ENCODE measurements around the gene DPP7.
"Not testable (repeated sequence)": the region's sequence is repeated elsewhere in the genome, so short reads cannot be mapped to it uniquely, and the experiment has no call there.

DPP7 gene

GRCh38 chr9:137065336-137065967 is 49.1 kb downstream of the DPP7 start:
- no peak overlapping the region for H3K4me3 ChIP-seq (ENCODE audit: low read length)
- no peak for DNase-seq (ENCODE audit: low read depth, low spot score)

- no peak for DNase-seq (ENCODE audit: low read depth, low spot score)
- no peak overlapping the region for H3K4me3 ChIP-seq (ENCODE audit: low read length)
Measured at GRCh38 chr9:137064880-137065164, 49.7 kb downstream of the DPP7 start.

DNA sequence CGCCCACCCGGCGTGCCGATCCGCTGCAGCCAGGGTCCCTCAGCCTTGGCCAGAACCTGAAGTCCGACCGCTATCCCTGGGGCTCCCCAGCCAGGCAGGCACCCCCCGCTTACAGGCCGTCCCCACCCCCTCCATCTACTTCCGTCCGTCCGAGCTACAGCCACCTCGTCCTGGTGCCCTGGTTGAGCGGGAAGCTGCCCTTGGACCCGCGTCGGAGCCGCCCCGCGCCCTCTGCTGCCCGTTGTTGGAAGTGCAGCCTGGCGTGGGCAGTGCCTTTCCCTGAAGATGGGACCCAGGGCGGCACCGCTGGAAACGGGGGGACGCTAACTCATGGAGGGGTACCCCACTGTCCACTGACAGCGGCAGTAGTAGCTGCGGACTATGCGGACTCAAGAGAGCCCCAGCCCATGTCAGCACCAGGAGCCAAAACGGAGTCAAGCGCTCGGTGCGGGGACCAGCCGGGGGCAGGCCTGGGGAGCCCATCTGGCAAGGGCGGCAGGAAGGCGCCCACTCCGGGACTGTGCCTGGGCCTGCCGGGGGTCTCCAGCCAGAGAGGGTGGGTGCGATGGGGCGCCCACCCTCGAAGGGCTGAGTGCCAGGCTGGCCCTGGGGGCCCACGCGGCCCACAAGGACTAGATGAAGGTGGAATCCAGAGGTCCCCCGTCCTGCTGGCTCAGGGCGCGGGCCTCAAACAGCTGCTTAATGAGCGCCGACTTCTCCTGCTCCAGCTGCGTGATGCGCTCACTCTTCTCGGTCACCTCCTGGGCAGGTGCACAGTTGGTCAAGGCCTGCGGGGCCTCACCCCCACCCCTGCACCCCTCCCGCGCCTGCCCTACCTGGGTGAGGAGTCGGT is 50.3 kb downstream of the DPP7 start:
- H3K4me3 ChIP-seq (ENCODE audit: low read length), result no peak overlapping the region
- DNase-seq (ENCODE audit: low read depth, low spot score), result no peak

- no peak for DNase-seq (ENCODE audit: low read depth, low spot score)
- H3K4me3 ChIP-seq (ENCODE audit: low read length), result no peak overlapping the region
Measured at GRCh38 chr9:137063311-137064026, 51.1 kb downstream of the DPP7 start.

DNA sequence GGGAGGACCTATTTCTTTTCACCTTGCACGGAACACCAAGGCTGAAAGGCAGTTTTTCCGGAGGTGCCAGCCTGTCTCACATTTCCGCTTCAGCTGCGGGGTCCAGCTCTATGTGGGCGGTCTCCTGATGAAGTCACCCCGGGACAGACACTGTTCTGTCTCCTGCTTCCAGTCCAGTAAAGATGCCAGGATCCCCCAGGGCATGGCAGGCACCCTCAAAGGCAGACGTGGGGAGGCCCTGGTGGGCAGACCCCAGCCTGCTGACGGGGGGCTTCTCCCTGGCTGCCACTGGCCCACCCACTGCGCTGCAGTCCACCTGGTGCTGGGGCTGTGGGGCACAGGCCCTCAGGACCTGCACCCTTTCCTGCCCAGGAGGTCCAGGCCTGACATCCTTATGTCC is 51.7 kb downstream of the DPP7 start:
- H3K4me3 ChIP-seq (ENCODE audit: low read length); DNase-seq (ENCODE audit: low read depth, low spot score): not testable (repeated sequence)

DNA sequence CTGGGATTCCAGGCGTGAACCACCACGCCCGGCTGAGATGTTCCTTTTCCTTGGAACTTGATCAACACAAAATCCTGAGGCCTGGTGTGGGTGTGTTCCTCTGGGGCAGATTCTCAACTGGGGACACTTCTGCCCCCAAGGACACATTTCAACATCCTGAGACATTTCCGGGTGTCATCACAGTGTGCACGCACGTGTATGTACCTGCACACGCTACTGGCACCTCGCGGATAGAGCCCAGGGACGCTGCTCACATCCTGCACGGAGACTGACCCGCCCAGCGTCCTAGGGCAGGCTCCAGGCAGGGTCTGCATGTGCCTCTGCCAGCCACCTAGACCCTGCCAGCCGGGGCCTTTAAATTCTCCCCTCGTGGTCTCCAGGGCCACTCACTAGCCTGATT is 52.1 kb downstream of the DPP7 start:
- H3K4me3 ChIP-seq (ENCODE audit: low read length), result no peak overlapping the region
- DNase-seq (ENCODE audit: low read depth, low spot score), result no peak

Data from Jurkat, Clone E6-1 (cell line).